ENCODE results near the gene ITGA6. TPM values are rescaled to one million over a fixed set of nuclear protein-coding genes. Genes with fewer than 3 reads are reported as not detected.

ITGA6 gene
- total RNA-seq, 1 experiment from 2014 or later, result 78.3 TPM

GRCh38 chr2:172412984-172413492 is 14.3 kb upstream of the ITGA6 start:
- no CpG with 5 or more reads among the region's 5 CpGs for WGBS (ENCODE audit: extremely low coverage, insufficient read length, low lambda C conversion rate)
- no peak overlapping the region for H3K27ac Mint-ChIP-seq

More at GRCh38 chr2:172412984-172413492, 14.3 kb upstream of the ITGA6 start:
- DNase-seq, result no peak
- Histone ChIP-seq H4K8ac (replicated peaks; ENCODE audit: insufficient read length, low read depth, low read length) (no peak overlapping the region), H2BK20ac (ENCODE audit: low read depth, low read length, poor library complexity, severe bottlenecking) (no peak overlapping the region), H2BK12ac (ENCODE audit: insufficient read length, low read depth, low read length) (no peak overlapping the region), H3K79me1 (ENCODE audit: insufficient read depth, low read depth, low read length, poor library complexity, severe bottlenecking) (no peaks in the 10 kb centered on the region), H3K79me2 (ENCODE audit: insufficient read depth, low read length) (no peaks in the 10 kb centered on the region), H3K23ac (ENCODE audit: insufficient read length, low read depth, low read length) (no peak overlapping the region), H3K14ac (ENCODE audit: insufficient read depth, low read length) (no peak overlapping the region), H3K27me3 (ENCODE audit: insufficient read depth, low read length) (no peaks in the 10 kb centered on the region), H3K56ac (ENCODE audit: insufficient read length, low read depth, low read length) (no peak overlapping the region), H3K9me3 (ENCODE audit: control insufficient read depth, low read depth, low read length) (no peaks in the 10 kb centered on the region), H3K23me2 (ENCODE audit: insufficient read length, low read depth, low read length, poor library complexity, severe bottlenecking) (no peaks in the 10 kb centered on the region), H4K5ac (ENCODE audit: insufficient read length, low read depth, low read length) (no peak overlapping the region), H3K4me1 (ENCODE audit: insufficient read depth, low read length) (no peaks in the 10 kb centered on the region), H2BK15ac (ENCODE audit: low read depth, low read length) (no peak overlapping the region), H2BK5ac (ENCODE audit: insufficient read length, low read length) (no peak overlapping the region), H3K4ac (ENCODE audit: low read depth, low read length) (no peak overlapping the region), H2AK5ac (ENCODE audit: insufficient read length, low read length) (no peak overlapping the region), H3K4me2 (ENCODE audit: insufficient read depth, insufficient read length, low read length) (no peak overlapping the region), H3T11ph (ENCODE audit: low read length) (no peak overlapping the region), H3K27ac (ENCODE audit: insufficient read length, low read depth, low read length) (no peak overlapping the region), H2AFZ (ENCODE audit: low read length) (no peak overlapping the region), H3K18ac (ENCODE audit: insufficient read length, low read depth, low read length) (no peak overlapping the region), H4K91ac (ENCODE audit: insufficient read length, low read depth, low read length) (no peak overlapping the region), H2BK120ac (ENCODE audit: low read depth, low read length, poor library complexity, severe bottlenecking) (no peak overlapping the region), H3K9ac (ENCODE audit: extremely low read depth, insufficient read length, low read length) (no peak overlapping the region), H4K20me1 (ENCODE audit: control insufficient read depth, insufficient read depth, insufficient read length) (no peaks in the 10 kb centered on the region)
- H3K36me3 Mint-ChIP-seq (ENCODE audit: insufficient read depth in 1 of 3, low read depth in 3 of 3), result peaks cover 0 to 8% (median 2%) of the 10 kb centered on the region in 3 experiments; a peak in 2 of 7 replicates
- peaks cover 20 to 22% of the 10 kb centered on the region in 2 experiments for H3K4me1 Mint-ChIP-seq
- no peak overlapping the region for H3K4me3 Mint-ChIP-seq
- H3K27me3 Mint-ChIP-seq (ENCODE audit: low read depth), result peaks cover 6% of the 10 kb centered on the region
- H3K9me3 Mint-ChIP-seq, result peaks cover 7 to 9% of the 10 kb centered on the region in 2 experiments; a peak in 3 of 5 replicates
- TF ChIP-seq CTCF (conservative IDR thresholded peaks at IDR 0.05), result no peak

Measured in H9 (cell line).